ENCODE results near the gene KRTAP10-8.
A peak's percentile ranks its signal among the peaks of the same experiment; 100 is the strongest.
"Not testable (repeated sequence)": the region's sequence is repeated elsewhere in the genome, so short reads cannot be mapped to it uniquely, and the experiment has no call there.

KRTAP10-8 gene

DNA sequence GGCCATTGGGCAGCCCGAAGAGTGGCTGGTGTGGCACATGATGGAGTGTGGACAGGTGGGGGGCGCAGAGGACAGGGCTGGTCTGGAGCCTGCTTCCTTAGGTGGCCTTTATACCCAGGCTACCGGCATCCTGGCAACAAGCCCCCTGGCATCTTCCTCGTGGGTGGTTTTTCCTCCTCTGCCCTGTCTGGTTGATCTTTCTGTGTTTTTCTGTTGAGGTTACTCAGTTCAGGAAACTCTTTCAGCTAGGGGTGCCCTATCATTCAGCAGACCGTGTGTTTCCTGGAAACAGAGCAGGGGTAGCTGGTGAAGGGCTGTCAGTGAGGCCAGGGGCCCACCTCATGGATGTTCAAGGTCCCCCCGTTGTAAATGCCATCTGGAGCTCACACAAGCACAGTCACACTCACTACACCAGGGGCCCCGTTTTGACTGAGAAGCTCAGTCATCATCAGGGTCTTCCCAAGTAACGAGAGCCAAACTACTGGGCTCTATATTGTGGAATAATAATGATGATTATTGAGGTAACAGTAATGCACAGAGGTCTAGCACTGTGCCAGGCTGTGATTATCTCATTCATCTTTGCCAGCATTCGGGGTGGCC lies 42.8 kb downstream of the KRTAP10-8 start, which contains the start of gene KRTAP12-4:
TSS of gene KRTAP12-4 (minus strand) at position 84 of the 600 bp plus-strand sequence. CDS start at position 39, 45 bp downstream.
- no peaks in the 10 kb centered on the region for H3K9me3 ChIP-seq (ENCODE audit: control insufficient read depth in 2 of 2, low read length in 2 of 2)
- no peak within 1 kb of the TSS for H3K9ac ChIP-seq (ENCODE audit: low read depth in 1 of 2, low read length in 2 of 2)
- H3K27ac ChIP-seq (ENCODE audit: low read depth in 2 of 2, low read length in 2 of 2), result no peak within 1 kb of the TSS
- no peak within 1 kb of the TSS for H3K4me3 ChIP-seq (ENCODE audit: low read length in 2 of 2)
- H3K36me3 ChIP-seq (ENCODE audit: control insufficient read depth in 2 of 2, insufficient read depth in 2 of 2, low read length in 2 of 2), result no peaks in the 10 kb centered on the region
- no peaks in the 10 kb centered on the region for H3K27me3 ChIP-seq (ENCODE audit: control insufficient read depth in 2 of 2, insufficient read depth in 2 of 2, low read length in 2 of 2)
- H3K4me1 ChIP-seq (ENCODE audit: control insufficient read depth in 2 of 2, insufficient read depth in 2 of 2, low read length in 2 of 2), result no peaks in the 10 kb centered on the region

DNA sequence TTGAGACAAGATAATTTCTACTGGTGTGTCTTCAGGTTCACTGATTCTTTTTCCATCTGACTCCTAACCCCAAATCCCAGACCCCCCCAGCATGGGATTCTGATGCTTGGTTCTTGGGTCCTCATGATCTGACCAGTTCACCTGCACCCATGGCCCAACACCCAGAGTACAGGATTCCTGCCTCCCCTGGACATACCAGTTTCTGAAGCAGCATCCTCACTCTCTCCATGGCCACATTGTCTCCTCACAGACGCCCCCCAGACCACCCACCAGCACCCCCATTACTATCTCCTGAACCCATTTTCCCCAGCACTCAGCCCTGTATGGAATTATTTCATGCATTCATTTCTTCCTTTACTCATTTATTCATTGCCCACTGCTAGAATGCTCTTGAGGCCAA lies 45.0 kb downstream of the KRTAP10-8 start:
- no peaks in the 10 kb centered on the region for H3K9me3 ChIP-seq (ENCODE audit: control insufficient read depth in 2 of 2, low read length in 2 of 2)
- H3K4me3 ChIP-seq (ENCODE audit: low read length in 2 of 2), result no peak overlapping the region
- no peaks in the 10 kb centered on the region for H3K4me1 ChIP-seq (ENCODE audit: control insufficient read depth in 2 of 2, insufficient read depth in 2 of 2, low read length in 2 of 2)
- H3K27me3 ChIP-seq (ENCODE audit: control insufficient read depth in 2 of 2, insufficient read depth in 2 of 2, low read length in 2 of 2), result peaks cover 0 to 3% of the 10 kb centered on the region in 2 donors
- H3K9ac ChIP-seq (ENCODE audit: low read depth in 1 of 2, low read length in 2 of 2), result no peak overlapping the region
- H3K27ac ChIP-seq (ENCODE audit: low read depth in 2 of 2, low read length in 2 of 2), result peak overlapping the region in 1 of 2 donors; percentile 65
- no peaks in the 10 kb centered on the region for H3K36me3 ChIP-seq (ENCODE audit: control insufficient read depth in 2 of 2, insufficient read depth in 2 of 2, low read length in 2 of 2)

DNA sequence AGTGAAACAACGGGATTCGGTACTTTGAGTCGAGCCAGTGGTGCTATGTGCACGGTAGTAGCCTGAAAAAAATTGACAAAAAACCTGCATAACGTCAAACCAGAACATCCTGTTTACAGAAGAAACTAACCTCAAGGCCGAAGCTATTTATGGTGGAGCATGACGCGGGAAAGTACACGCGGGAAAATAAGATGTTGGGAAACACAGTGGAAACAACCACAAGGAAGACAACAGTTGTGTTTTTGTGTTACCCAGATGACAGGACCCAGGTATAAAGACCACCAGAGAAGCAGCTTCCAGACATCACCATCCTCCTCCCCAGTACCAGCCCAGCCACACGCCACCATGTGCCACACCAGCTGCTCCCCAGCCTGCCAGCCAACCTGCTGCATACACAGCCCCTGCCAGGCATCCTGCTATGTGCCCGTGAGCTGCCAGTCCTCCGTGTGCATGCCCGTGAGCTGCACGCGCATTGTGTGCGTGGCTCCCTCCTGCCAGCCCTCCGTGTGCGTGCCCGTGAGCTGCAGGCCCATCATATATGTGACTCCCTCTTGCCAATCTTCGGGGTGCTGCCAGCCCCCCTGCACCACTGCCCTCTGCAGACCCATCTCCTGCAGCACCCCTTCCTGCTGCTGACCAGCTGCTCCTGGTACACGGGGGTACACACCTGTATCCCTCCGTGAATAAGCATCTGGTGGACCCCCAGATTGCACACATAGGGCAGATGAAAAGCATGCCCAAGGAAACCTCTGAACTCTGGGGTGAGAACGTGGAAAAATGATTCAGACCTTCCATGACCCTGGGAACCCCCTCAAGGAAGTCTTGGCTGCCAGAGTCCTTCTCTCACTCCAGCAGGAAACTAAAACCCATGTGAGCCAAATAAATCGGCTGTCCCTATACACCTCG lies 46.0 kb downstream of the KRTAP10-8 start, which contains the start of gene KRTAP12-3:
TSS of gene KRTAP12-3 (plus strand) at position 298 of the 906 bp plus-strand sequence. CDS start at position 346, 48 bp downstream.
- H3K9me3 ChIP-seq (ENCODE audit: control insufficient read depth in 2 of 2, low read length in 2 of 2), result no peaks in the 10 kb centered on the region
- H3K4me3 ChIP-seq (ENCODE audit: low read length in 2 of 2), result peak within 1 kb of the TSS in 1 of 2 donors; percentile 20
- H3K4me1 ChIP-seq (ENCODE audit: control insufficient read depth in 2 of 2, insufficient read depth in 2 of 2, low read length in 2 of 2), result no peaks in the 10 kb centered on the region
- H3K9ac ChIP-seq (ENCODE audit: low read depth in 1 of 2, low read length in 2 of 2), result no peak within 1 kb of the TSS
- no peaks in the 10 kb centered on the region for H3K36me3 ChIP-seq (ENCODE audit: control insufficient read depth in 2 of 2, insufficient read depth in 2 of 2, low read length in 2 of 2)
- H3K27ac ChIP-seq (ENCODE audit: low read depth in 2 of 2, low read length in 2 of 2), result peak within 1 kb of the TSS; percentile 37 to 65
- H3K27me3 ChIP-seq (ENCODE audit: control insufficient read depth in 2 of 2, insufficient read depth in 2 of 2, low read length in 2 of 2), result peaks cover 0 to 3% of the 10 kb centered on the region in 2 donors

DNA sequence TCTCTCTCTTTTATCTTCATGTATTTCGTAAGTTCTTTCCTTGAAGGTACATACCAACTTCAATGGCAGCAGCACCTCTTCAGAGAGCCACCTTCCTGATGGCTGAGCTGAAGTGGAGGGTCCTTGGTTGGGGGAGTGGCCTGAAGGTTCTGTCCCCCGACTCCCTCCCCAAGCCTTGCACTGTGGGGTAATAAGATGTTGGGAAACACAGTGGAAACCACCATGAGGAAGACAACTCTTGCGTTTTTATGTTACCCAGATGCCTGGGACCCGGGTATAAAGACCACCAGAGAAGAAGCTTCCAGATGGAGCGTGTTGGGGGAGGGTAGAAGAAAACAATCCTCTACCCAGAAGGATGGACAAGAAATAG lies 46.6 kb downstream of the KRTAP10-8 start:
- no peaks in the 10 kb centered on the region for H3K4me1 ChIP-seq (ENCODE audit: control insufficient read depth in 2 of 2, insufficient read depth in 2 of 2, low read length in 2 of 2)
- no peaks in the 10 kb centered on the region for H3K36me3 ChIP-seq (ENCODE audit: control insufficient read depth in 2 of 2, insufficient read depth in 2 of 2, low read length in 2 of 2)
- no peaks in the 10 kb centered on the region for H3K9me3 ChIP-seq (ENCODE audit: control insufficient read depth in 2 of 2, low read length in 2 of 2)
- H3K9ac ChIP-seq (ENCODE audit: low read depth in 1 of 2, low read length in 2 of 2), result no peak overlapping the region
- H3K27ac ChIP-seq (ENCODE audit: low read depth in 2 of 2, low read length in 2 of 2), result no peak overlapping the region
- peaks cover 0 to 3% of the 10 kb centered on the region in 2 donors for H3K27me3 ChIP-seq (ENCODE audit: control insufficient read depth in 2 of 2, insufficient read depth in 2 of 2, low read length in 2 of 2)
- no peak overlapping the region for H3K4me3 ChIP-seq (ENCODE audit: low read length in 2 of 2)

DNA sequence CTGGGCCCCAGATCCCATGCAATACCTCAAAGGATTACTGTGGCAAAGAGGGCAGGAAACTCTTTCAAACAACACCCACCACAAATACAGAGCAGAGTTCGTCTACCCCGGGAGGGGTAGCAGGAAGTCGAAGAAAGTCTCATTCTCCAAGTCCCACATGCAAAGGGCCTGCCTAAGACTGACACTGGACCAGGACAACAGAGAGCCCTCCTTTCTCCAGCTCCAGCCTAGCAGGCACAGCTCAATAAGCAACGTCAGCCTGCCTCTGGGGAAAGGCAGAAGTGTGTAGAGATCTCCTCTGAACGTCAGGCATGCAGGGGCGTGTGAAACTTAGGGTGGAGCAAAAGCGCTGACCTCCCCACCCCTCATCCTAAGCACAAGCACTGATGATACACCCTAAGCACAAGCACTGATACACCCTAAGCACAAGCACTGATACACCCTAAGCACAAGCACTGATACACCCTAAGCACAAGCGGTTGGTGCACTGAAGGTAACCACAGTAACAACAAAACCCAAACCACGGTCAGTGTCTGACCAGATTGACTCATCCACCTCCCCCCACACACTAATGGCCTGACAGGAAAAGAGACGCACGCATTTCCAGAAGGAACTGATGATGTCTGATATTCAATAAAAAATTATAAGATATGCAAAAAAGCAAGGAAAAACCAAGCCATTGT lies 47.2 kb downstream of the KRTAP10-8 start:
- Histone ChIP-seq H3K36me3 (ENCODE audit: control insufficient read depth in 2 of 2, insufficient read depth in 2 of 2, low read length in 2 of 2) (no peaks in the 10 kb centered on the region), H3K27ac (ENCODE audit: low read depth in 2 of 2, low read length in 2 of 2) (no peak overlapping the region)

DNA sequence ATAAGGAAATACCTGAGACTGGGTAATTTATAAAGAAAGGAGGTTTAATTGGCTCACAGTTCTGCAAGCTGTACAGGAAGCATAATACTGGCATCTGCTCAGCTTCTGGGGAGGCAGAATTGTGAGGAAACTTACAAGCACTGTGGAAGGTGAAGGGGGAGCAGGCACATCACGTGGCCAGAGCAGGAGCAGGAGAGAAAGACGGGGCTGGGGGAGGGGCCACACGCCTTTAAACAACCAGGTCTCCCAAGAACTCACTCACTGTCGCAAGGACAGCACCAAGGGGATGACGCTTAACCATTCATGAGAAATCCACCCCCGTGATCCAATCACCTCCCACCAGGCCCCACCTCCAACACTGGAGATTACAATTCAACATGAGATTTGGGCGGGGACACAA lies 49.7 kb downstream of the KRTAP10-8 start:
- H3K27ac ChIP-seq (ENCODE audit: low read depth in 2 of 2, low read length in 2 of 2); H3K9me3 ChIP-seq (ENCODE audit: control insufficient read depth in 2 of 2, low read length in 2 of 2); H3K27me3 ChIP-seq (ENCODE audit: control insufficient read depth in 2 of 2, insufficient read depth in 2 of 2, low read length in 2 of 2); H3K36me3 ChIP-seq (ENCODE audit: control insufficient read depth in 2 of 2, insufficient read depth in 2 of 2, low read length in 2 of 2); H3K9ac ChIP-seq (ENCODE audit: low read depth in 1 of 2, low read length in 2 of 2); H3K4me1 ChIP-seq (ENCODE audit: control insufficient read depth in 2 of 2, insufficient read depth in 2 of 2, low read length in 2 of 2); H3K4me3 ChIP-seq (ENCODE audit: low read length in 2 of 2): not testable (repeated sequence)

More for the DNA sequence above, 47.2 kb downstream of the KRTAP10-8 start:
- Histone ChIP-seq H3K4me1 (ENCODE audit: control insufficient read depth in 2 of 2, insufficient read depth in 2 of 2, low read length in 2 of 2) (no peaks in the 10 kb centered on the region), H3K9ac (ENCODE audit: low read depth in 1 of 2, low read length in 2 of 2) (no peak overlapping the region), H3K4me3 (ENCODE audit: low read length in 2 of 2) (no peak overlapping the region), H3K27me3 (ENCODE audit: control insufficient read depth in 2 of 2, insufficient read depth in 2 of 2, low read length in 2 of 2) (peaks cover 0 to 3% of the 10 kb centered on the region in 2 donors), H3K9me3 (ENCODE audit: control insufficient read depth in 2 of 2, low read length in 2 of 2) (no peaks in the 10 kb centered on the region)

Data from mucosa of rectum (tissue), 2 donors.